K562 (cell line): ENCODE results near the gene HMGN2. TPM values are rescaled to one million over a fixed set of nuclear protein-coding genes. Genes with fewer than 3 reads are reported as not detected.

Experiments
- ATF3 ChIP-seq, 2 experiments: fragments of 450-650 bp in 1 of 2; sonication (generic) in 1 of 2; formaldehyde crosslinking in 1 of 2; IDR thresholded peaks in 1 of 2; conservative IDR thresholded peaks in 1 of 2; 2 replicates each; pipeline versions ENCODE4 v1.6.1 to v1.8.1; 2016 to 2023; ENCODE audit warnings: mild to moderate bottlenecking in 2 of 2, moderate library complexity in 2 of 2, inconsistent platforms in 1 of 2, missing genetic modification reagents in 1 of 2
- CGGBP1 ChIP-seq: fragments of 250-450 bp; sonication (Bioruptor Pico); IDR thresholded peaks from 2 replicates; pipeline ENCODE4 v1.9.0; 2021; ENCODE audit warnings: mild to moderate bottlenecking
- CTCF ChIP-seq, 3 experiments: IDR thresholded peaks in 2 of 3; conservative IDR thresholded peaks in 1 of 3; 2 replicates each; pipeline ENCODE4 v1.5.1; 2011 to 2012; ENCODE audit warnings: low read length in 3 of 3, mild to moderate bottlenecking in 3 of 3, control low read depth in 2 of 3, improper control_type of control experiment in 1 of 3, inconsistent platforms in 1 of 3, low read depth in 1 of 3, mixed read lengths in 1 of 3, moderate library complexity in 1 of 3; ENCODE audit not compliant: insufficient read depth in 2 of 3
- EZH2 ChIP-seq: IDR thresholded peaks from 2 replicates; pipeline ENCODE4 v1.6.1; 2012; ENCODE audit warnings: low read depth, mild to moderate bottlenecking, inconsistent platforms, low read length, borderline replicate concordance
- HDGF ChIP-seq: fragments of 450-650 bp; IDR thresholded peaks from 2 replicates; pipeline ENCODE4 v1.6.1; 2016
- KHSRP ChIP-seq: fragments of 450-650 bp; IDR thresholded peaks from 2 replicates; pipeline ENCODE4 v1.6.1; 2017
- MEF2D ChIP-seq: conservative IDR thresholded peaks from 2 replicates; pipeline ENCODE4 v1.6.1; 2016; ENCODE audit warnings: low read depth, missing genetic modification characterization, missing compliant biosample characterization
- NELFE ChIP-seq: IDR thresholded peaks from 2 replicates; pipeline ENCODE4 v1.6.1; 2011; ENCODE audit warnings: mild to moderate bottlenecking; ENCODE audit not compliant: insufficient read depth, insufficient read length
- NFIC ChIP-seq: fragments of 450-650 bp; IDR thresholded peaks from 2 replicates; pipeline ENCODE4 v1.6.1; 2017; ENCODE audit warnings: mild to moderate bottlenecking, inconsistent platforms
- PTRF ChIP-seq: fragments of 450-650 bp; IDR thresholded peaks from 2 replicates; pipeline ENCODE4 v1.6.1; 2016; ENCODE audit warnings: mild to moderate bottlenecking, missing genetic modification characterization, missing compliant biosample characterization
- PURB ChIP-seq: sonication (generic); formaldehyde crosslinking; IDR thresholded peaks from 2 replicates; pipeline ENCODE4 v1.9.0; 2021; ENCODE audit warnings: low read depth, mild to moderate bottlenecking, missing genetic modification reagents
- RBFOX2 ChIP-seq: fragments of 200-400 bp; formaldehyde crosslinking; IDR thresholded peaks from 2 replicates; pipeline ENCODE4 v1.6.1; 2017; ENCODE audit warnings: low read depth, mild to moderate bottlenecking, low read length, moderate library complexity
- XRCC4 ChIP-seq: IDR thresholded peaks from one replicate; pipeline ENCODE4 v1.6.1; 2011; ENCODE audit not compliant: insufficient read depth, insufficient read length; ENCODE audit errors: extremely low read depth
- ZNF197 ChIP-seq: fragments of 200-800 bp; sonication (Bioruptor generic); IDR thresholded peaks from 2 replicates; pipeline ENCODE4 v1.6.1; 2016; ENCODE audit warnings: low read depth, missing genetic modification characterization, missing compliant biosample characterization
- ZNF316 ChIP-seq: fragments of 450-650 bp; IDR thresholded peaks from 2 replicates; pipeline ENCODE4 v1.6.1; 2016
- polyA plus RNA-seq, 8 experiments: library from polyadenylated mRNA; depleted of rRNA in 4 of 8; stranded (reverse) in 5 of 8; unstranded in 3 of 8; fragments of >200 nt; fragmentation: Nextera tagmentation in 2 of 8; fragmentation: Illumina TruSeq in 1 of 8; extraction: Ambion mirVana in 2 of 8; extraction: Trizol in 1 of 8; gene quantifications; 2 replicates each; pipeline versions ENCODE4 v1.2.1 to v1.2.3, GENCODE V29; 2011 to 2014; ENCODE audit warnings: inconsistent platforms in 1 of 8, missing spikeins in 1 of 8
- total RNA-seq, 7 experiments: library from RNA; depleted of rRNA in 6 of 7; stranded (reverse); fragments of >200 nt in 6 of 7; fragmentation: Illumina TruSeq in 2 of 7; extraction: Trizol in 2 of 7; gene quantifications; 2 replicates each; pipeline versions ENCODE4 v1.2.1 to v1.2.3, GENCODE V29; 2011 to 2021; ENCODE audit warnings: low replicate concordance in 1 of 7
- TF ChIP-seq, protein P1 (sequence below): sonication (generic); formaldehyde crosslinking; IDR thresholded peaks from 2 replicates; pipeline ENCODE4 v1.8.0; 2022; ENCODE audit warnings: missing genetic modification reagents, mild to moderate bottlenecking, moderate library complexity, borderline replicate concordance
- TF ChIP-seq, protein P2 (sequence below): sonication (generic); formaldehyde crosslinking; IDR thresholded peaks from 2 replicates; pipeline ENCODE4 v1.8.1; 2023; ENCODE audit warnings: mild to moderate bottlenecking, missing genetic modification reagents
- TF ChIP-seq, protein P3 (sequence below): fragments of 450-650 bp; formaldehyde crosslinking; conservative IDR thresholded peaks from 2 replicates; pipeline ENCODE4 v1.4.0; 2022; ENCODE audit warnings: mild to moderate bottlenecking, missing genetic modification characterization
- TF ChIP-seq, protein P4 (sequence below): fragments of 450-650 bp; conservative IDR thresholded peaks from 2 replicates; pipeline ENCODE4 v1.6.1; 2016; ENCODE audit warnings: missing genetic modification characterization, low read depth, mild to moderate bottlenecking, missing compliant biosample characterization, moderate library complexity

The HMGN2 gene
- total and polyA plus RNA-seq, 9 of the 15 experiments (the other 6 are each of a cell fraction or from before 2014, with no cell fraction given), result 370 to 1,354 (median 965) TPM

DNA sequence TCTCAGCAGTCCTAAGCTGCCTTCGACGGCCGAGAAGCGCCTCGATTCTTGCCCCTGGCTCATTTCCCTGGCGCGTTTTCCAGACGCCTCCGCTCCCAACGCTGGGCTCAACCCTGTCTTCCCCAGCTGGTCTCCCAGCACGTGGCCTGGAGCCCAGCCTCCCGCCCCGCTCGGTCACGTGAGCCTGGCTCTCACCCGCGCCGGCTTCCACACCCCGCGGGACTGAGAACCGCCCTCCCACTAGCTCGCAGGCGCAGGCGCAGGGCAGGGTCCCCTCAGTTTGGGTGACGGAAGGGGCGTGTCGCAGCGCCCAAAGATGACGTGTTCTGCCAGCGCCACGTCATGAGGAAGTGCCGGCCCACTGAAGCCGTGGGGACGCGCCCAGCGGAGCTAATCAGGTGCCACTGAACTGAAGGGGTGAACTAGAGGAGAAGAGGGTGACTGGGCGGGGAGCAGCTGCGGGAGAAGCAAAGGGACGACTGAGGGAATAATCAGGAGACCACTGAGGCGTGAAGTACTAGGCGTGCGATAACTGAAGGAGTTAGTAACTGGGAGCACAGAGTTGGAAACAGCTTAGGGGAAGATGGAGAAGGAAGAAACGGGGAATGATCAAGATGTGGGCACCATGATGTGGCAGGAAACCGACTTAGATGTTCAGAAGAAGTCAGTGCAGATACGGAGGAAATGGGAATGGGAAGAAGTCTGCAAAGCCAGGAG, 40.1 kb upstream of the HMGN2 start, which contains the start of gene DHDDS (continued):
- TF ChIP-seq, protein P1, sequence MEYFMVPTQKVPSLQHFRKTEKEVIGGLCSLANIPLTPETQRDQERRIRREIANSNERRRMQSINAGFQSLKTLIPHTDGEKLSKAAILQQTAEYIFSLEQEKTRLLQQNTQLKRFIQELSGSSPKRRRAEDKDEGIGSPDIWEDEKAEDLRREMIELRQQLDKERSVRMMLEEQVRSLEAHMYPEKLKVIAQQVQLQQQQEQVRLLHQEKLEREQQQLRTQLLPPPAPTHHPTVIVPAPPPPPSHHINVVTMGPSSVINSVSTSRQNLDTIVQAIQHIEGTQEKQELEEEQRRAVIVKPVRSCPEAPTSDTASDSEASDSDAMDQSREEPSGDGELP (CRISPR knock-in tag), result peak; percentile 100
- no peak; the same call in 1 of the 2 replicates for TF ChIP-seq MEF2D
- no peak for TF ChIP-seq CTCF (IDR thresholded peaks at IDR 0.05 in 2 of 3, conservative IDR thresholded peaks at IDR 0.05 in 1 of 3; ENCODE audit: insufficient read depth in 2 of 3, low read depth in 1 of 3, low read length in 3 of 3)
- TF ChIP-seq NFIC, result peak; percentile 56
- TF ChIP-seq NELFE, result no peak
- TF ChIP-seq, protein P2, sequence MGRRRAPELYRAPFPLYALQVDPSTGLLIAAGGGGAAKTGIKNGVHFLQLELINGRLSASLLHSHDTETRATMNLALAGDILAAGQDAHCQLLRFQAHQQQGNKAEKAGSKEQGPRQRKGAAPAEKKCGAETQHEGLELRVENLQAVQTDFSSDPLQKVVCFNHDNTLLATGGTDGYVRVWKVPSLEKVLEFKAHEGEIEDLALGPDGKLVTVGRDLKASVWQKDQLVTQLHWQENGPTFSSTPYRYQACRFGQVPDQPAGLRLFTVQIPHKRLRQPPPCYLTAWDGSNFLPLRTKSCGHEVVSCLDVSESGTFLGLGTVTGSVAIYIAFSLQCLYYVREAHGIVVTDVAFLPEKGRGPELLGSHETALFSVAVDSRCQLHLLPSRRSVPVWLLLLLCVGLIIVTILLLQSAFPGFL (CRISPR knock-in tag), result no peak
- no peak for TF ChIP-seq PURB
- TF ChIP-seq, protein P3, sequence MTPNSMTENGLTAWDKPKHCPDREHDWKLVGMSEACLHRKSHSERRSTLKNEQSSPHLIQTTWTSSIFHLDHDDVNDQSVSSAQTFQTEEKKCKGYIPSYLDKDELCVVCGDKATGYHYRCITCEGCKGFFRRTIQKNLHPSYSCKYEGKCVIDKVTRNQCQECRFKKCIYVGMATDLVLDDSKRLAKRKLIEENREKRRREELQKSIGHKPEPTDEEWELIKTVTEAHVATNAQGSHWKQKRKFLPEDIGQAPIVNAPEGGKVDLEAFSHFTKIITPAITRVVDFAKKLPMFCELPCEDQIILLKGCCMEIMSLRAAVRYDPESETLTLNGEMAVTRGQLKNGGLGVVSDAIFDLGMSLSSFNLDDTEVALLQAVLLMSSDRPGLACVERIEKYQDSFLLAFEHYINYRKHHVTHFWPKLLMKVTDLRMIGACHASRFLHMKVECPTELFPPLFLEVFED (CRISPR knock-in tag), result peak; percentile 95; the same call in 1 of the 2 replicates
- TF ChIP-seq KHSRP, result peak; percentile 98
- TF ChIP-seq EZH2, result no peak
- TF ChIP-seq CGGBP1 (CRISPR knock-in tag), result no peak; the same call in 1 of the 2 replicates
- TF ChIP-seq ZNF316, result 0 out of 2 replicates have a peak, but pooled peaks have one; percentile 50
- TF ChIP-seq ZNF197, result no peak; the same call in 1 of the 2 replicates
- no peak for TF ChIP-seq PTRF (tag)
- no peak for TF ChIP-seq XRCC4
- TF ChIP-seq, protein P4, sequence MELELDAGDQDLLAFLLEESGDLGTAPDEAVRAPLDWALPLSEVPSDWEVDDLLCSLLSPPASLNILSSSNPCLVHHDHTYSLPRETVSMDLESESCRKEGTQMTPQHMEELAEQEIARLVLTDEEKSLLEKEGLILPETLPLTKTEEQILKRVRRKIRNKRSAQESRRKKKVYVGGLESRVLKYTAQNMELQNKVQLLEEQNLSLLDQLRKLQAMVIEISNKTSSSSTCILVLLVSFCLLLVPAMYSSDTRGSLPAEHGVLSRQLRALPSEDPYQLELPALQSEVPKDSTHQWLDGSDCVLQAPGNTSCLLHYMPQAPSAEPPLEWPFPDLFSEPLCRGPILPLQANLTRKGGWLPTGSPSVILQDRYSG (tag), result peak; percentile 32; the same call in 1 of the 2 replicates
- peak; percentile 93 for TF ChIP-seq ATF3 (IDR thresholded peaks at IDR 0.05)
- TF ChIP-seq ATF3 (CRISPR knock-in tag; conservative IDR thresholded peaks at IDR 0.05), result peak; percentile 58; the same call in 1 of the 2 replicates
- TF ChIP-seq HDGF, result 0 out of 2 replicates have a peak, but pooled peaks have one; percentile 76
- TF ChIP-seq RBFOX2, result peak; percentile 91
